ENCODE data around the gene TSPAN4.

The TSPAN4 gene

GRCh38 chr11:834371-835316 lies 8.0 kb upstream of the TSPAN4 start:
- Mint-ChIP-seq H3K4me3 (peak overlapping the region; percentile 64), H3K9me3 (no peaks in the 10 kb centered on the region), H3K27ac (no peak overlapping the region), H3K36me3 (peaks cover 23% of the 10 kb centered on the region), H3K4me1 (peaks cover 19% of the 10 kb centered on the region)
- no peak for ATAC-seq
- no peak for DNase-seq (ENCODE audit: low spot score in 2 of 2)

GRCh38 chr11:836274-836673 lies 6.4 kb upstream of the TSPAN4 start:
- Mint-ChIP-seq H3K36me3 (peaks cover 38% of the 10 kb centered on the region), H3K9me3 (no peaks in the 10 kb centered on the region), H3K4me3 (no peak overlapping the region), H3K4me1 (peaks cover 30% of the 10 kb centered on the region), H3K27ac (no peak overlapping the region)
- DNase-seq (ENCODE audit: low spot score in 2 of 2) (no peak), ATAC-seq (no peak)

GRCh38 chr11:836700-837099 lies 6.0 kb upstream of the TSPAN4 start:
- H3K9me3 Mint-ChIP-seq = no peaks in the 10 kb centered on the region
- peaks cover 32% of the 10 kb centered on the region for H3K4me1 Mint-ChIP-seq
- ATAC-seq = no peak
- H3K4me3 Mint-ChIP-seq = no peak overlapping the region
- H3K27ac Mint-ChIP-seq = no peak overlapping the region
- no peak for DNase-seq (ENCODE audit: low spot score in 2 of 2)
- H3K36me3 Mint-ChIP-seq = peaks cover 41% of the 10 kb centered on the region

GRCh38 chr11:837189-837989 lies 5.3 kb upstream of the TSPAN4 start:
- Mint-ChIP-seq H3K4me3 (no peak overlapping the region), H3K27ac (no peak overlapping the region), H3K4me1 (peaks cover 32% of the 10 kb centered on the region), H3K36me3 (peaks cover 41% of the 10 kb centered on the region), H3K9me3 (no peaks in the 10 kb centered on the region)
- ATAC-seq = no peak
- no peak for DNase-seq (ENCODE audit: low spot score in 2 of 2)

GRCh38 chr11:837990-838307 lies 4.7 kb upstream of the TSPAN4 start:
- no peak overlapping the region for H3K4me3 Mint-ChIP-seq
- peaks cover 32% of the 10 kb centered on the region for H3K4me1 Mint-ChIP-seq
- DNase-seq (ENCODE audit: low spot score in 2 of 2) (no peak), ATAC-seq (no peak)
- peaks cover 41% of the 10 kb centered on the region for H3K36me3 Mint-ChIP-seq
- no peaks in the 10 kb centered on the region for H3K9me3 Mint-ChIP-seq
- H3K27ac Mint-ChIP-seq = no peak overlapping the region

- DNase-seq (ENCODE audit: low spot score in 2 of 2) (no peak), ATAC-seq (no peak)
- peaks cover 37% of the 10 kb centered on the region for H3K4me1 Mint-ChIP-seq
- peaks cover 41% of the 10 kb centered on the region for H3K36me3 Mint-ChIP-seq
- no peak overlapping the region for H3K27ac Mint-ChIP-seq
- no peak overlapping the region for H3K4me3 Mint-ChIP-seq
- H3K9me3 Mint-ChIP-seq = no peaks in the 10 kb centered on the region
Observed at GRCh38 chr11:838441-839279, 4.0 kb upstream of the TSPAN4 start.

GRCh38 chr11:839280-839623 lies 3.4 kb upstream of the TSPAN4 start:
- H3K36me3 Mint-ChIP-seq = peaks cover 41% of the 10 kb centered on the region
- DNase-seq (ENCODE audit: low spot score in 2 of 2) = no peak
- ATAC-seq = no peak
- H3K27ac Mint-ChIP-seq = no peak overlapping the region
- peaks cover 34% of the 10 kb centered on the region for H3K4me1 Mint-ChIP-seq
- H3K9me3 Mint-ChIP-seq = no peaks in the 10 kb centered on the region
- no peak overlapping the region for H3K4me3 Mint-ChIP-seq

GRCh38 chr11:839875-840617 lies 2.6 kb upstream of the TSPAN4 start:
- Mint-ChIP-seq H3K9me3 (no peaks in the 10 kb centered on the region), H3K4me3 (peak overlapping the region; percentile 77), H3K27ac (peak overlapping the region; percentile 87), H3K4me1 (peaks cover 30% of the 10 kb centered on the region), H3K36me3 (peaks cover 41% of the 10 kb centered on the region)
- DNase-seq (ENCODE audit: low spot score in 2 of 2) (no peak), ATAC-seq (no peak)

GRCh38 chr11:841981-842369 lies 677 bp upstream of the TSPAN4 start:
- H3K4me1 Mint-ChIP-seq = peaks cover 30% of the 10 kb centered on the region

GRCh38 chr11:843086-843734 lies 558 bp downstream of the TSPAN4 start:
- Mint-ChIP-seq H3K4me1 (peaks cover 29% of the 10 kb centered on the region), H3K27ac (peak overlapping the region; percentile 43), H3K9me3 (no peaks in the 10 kb centered on the region), H3K4me3 (peak overlapping the region; percentile 77), H3K36me3 (peaks cover 31% of the 10 kb centered on the region)
- DNase-seq (ENCODE audit: low spot score in 2 of 2) = no peak
- no peak for ATAC-seq

More at GRCh38 chr11:841981-842369, 677 bp upstream of the TSPAN4 start:
- Mint-ChIP-seq H3K36me3 (peaks cover 37% of the 10 kb centered on the region), H3K4me3 (peak overlapping the region; percentile 77), H3K27ac (peak overlapping the region; percentile 87), H3K9me3 (no peaks in the 10 kb centered on the region)
- peak; percentile 49 for ATAC-seq
- no peak for DNase-seq (ENCODE audit: low spot score in 2 of 2)

GRCh38 chr11:843818-844692 lies 1.4 kb downstream of the TSPAN4 start:
- no peaks in the 10 kb centered on the region for H3K9me3 Mint-ChIP-seq
- ATAC-seq = no peak
- peak overlapping the region; percentile 77 for H3K4me3 Mint-ChIP-seq

GRCh38 chr11:844693-845644 lies 2.3 kb downstream of the TSPAN4 start:
- Mint-ChIP-seq H3K27ac (no peak overlapping the region), H3K4me1 (peaks cover 27% of the 10 kb centered on the region), H3K36me3 (peaks cover 16% of the 10 kb centered on the region), H3K9me3 (no peaks in the 10 kb centered on the region), H3K4me3 (peak overlapping the region; percentile 77)
- no peak for ATAC-seq
- no peak for DNase-seq (ENCODE audit: low spot score in 2 of 2)

More at GRCh38 chr11:843818-844692, 1.4 kb downstream of the TSPAN4 start:
- no peak for DNase-seq (ENCODE audit: low spot score in 2 of 2)
- Mint-ChIP-seq H3K36me3 (peaks cover 24% of the 10 kb centered on the region), H3K27ac (peak overlapping the region; percentile 43), H3K4me1 (peaks cover 27% of the 10 kb centered on the region)

Measured in stimulated activated effector memory CD8-positive, alpha-beta T cell treated with anti-CD3 and anti-CD28 coated beads, Interleukin-12 subunit alpha, Interleukin-12 subunit beta, amount 100 ng/mL, for 72 hours (primary cell).